SK-N-SH (cell line): ENCODE measurements around the gene OR52N1. TPM values are rescaled to one million over a fixed set of nuclear protein-coding genes. Genes with fewer than 3 reads are reported as not detected.

Experiments
- CTCF ChIA-PET: fragments of 300-600, 350-600 bp; formaldehyde crosslinking; extraction: SDS; loops from one replicate; lab custom pipeline; 2021; lab: Yijun Ruan, JAX
- POLR2A ChIA-PET: fragments of 350-600 bp; sonication (Branson Sonifier 250); formaldehyde crosslinking; extraction: SDS; loops from one replicate; lab custom pipeline; 2020; ENCODE audit warnings: antibody characterized with exemption, inconsistent platforms; lab: Yijun Ruan, JAX
- DNase-seq: peaks from one replicate; pipeline ENCODE4 v3.0.0; 2012
- H2AFZ ChIP-seq: fragments of 200-600 bp; sonication (generic); 2 replicates; pipeline ENCODE4 v1.8.1; 2016; ENCODE audit warnings: antibody characterized with exemption, mild to moderate bottlenecking, low read depth
- H3F3A ChIP-seq: fragments of 200-600 bp; sonication (generic); replicated peaks from 2 replicates; pipeline ENCODE3; 2016; ENCODE audit warnings: antibody characterized with exemption, mild to moderate bottlenecking; ENCODE audit not compliant: insufficient read depth
- H3K27ac ChIP-seq, 2 experiments: fragments of 200-500 bp in 1 of 2; fragments of 200-600 bp in 1 of 2; sonication (Bioruptor generic) in 1 of 2; sonication (generic), shearing (Covaris generic) in 1 of 2; 2 replicates each; pipeline versions ENCODE4 v1.5.1 to v1.6.1; 2014 to 2016; ENCODE audit warnings: low read depth in 2 of 2, inconsistent platforms in 1 of 2, low read length in 1 of 2, mild to moderate bottlenecking in 1 of 2, mixed read lengths in 1 of 2
- H3K27me3 ChIP-seq: fragments of 200-600 bp; sonication (generic), shearing (Covaris generic); 2 replicates; pipeline ENCODE4 v1.6.1; 2016; ENCODE audit warnings: mixed run types; ENCODE audit not compliant: insufficient read depth
- H3K36me3 ChIP-seq, 2 experiments: fragments of 200-500 bp in 1 of 2; fragments of 200-600 bp in 1 of 2; sonication (Bioruptor generic) in 1 of 2; sonication (generic) in 1 of 2; replicated peaks in 1 of 2; 2 replicates each; pipeline versions ENCODE3 to v1.5.1; 2014 to 2016; ENCODE audit warnings: low read length in 1 of 2, mild to moderate bottlenecking in 1 of 2; ENCODE audit not compliant: insufficient read depth in 2 of 2, control insufficient read depth in 1 of 2
- H3K4me1 ChIP-seq, 2 experiments: fragments of 200-500 bp in 1 of 2; fragments of 200-600 bp in 1 of 2; sonication (Bioruptor generic) in 1 of 2; sonication (generic), shearing (Covaris generic) in 1 of 2; 2 replicates each; pipeline versions ENCODE4 v1.5.1 to v1.6.1; 2014 to 2016; ENCODE audit warnings: low read depth in 1 of 2, low read length in 1 of 2, mixed run types in 1 of 2; ENCODE audit not compliant: insufficient read depth in 2 of 2, control insufficient read depth in 1 of 2
- H3K4me2 ChIP-seq: fragments of 200-600 bp; sonication (generic), shearing (Covaris generic); 2 replicates; pipeline ENCODE4 v1.6.1; 2017; ENCODE audit warnings: mixed run types
- H3K4me3 ChIP-seq, 2 experiments: fragments of 200-500 bp in 1 of 2; fragments of 200-600 bp in 1 of 2; sonication (Bioruptor generic) in 1 of 2; sonication (generic), shearing (Covaris generic) in 1 of 2; 2 replicates each; pipeline versions ENCODE4 v1.5.1 to v1.8.1; 2014 to 2016; ENCODE audit warnings: low read depth in 2 of 2, inconsistent platforms in 1 of 2, low read length in 1 of 2, mild to moderate bottlenecking in 1 of 2, mixed read lengths in 1 of 2, moderate library complexity in 1 of 2
- H3K79me2 ChIP-seq: fragments of 200-600 bp; sonication (generic); 2 replicates; pipeline ENCODE4 v1.8.1; 2017; ENCODE audit warnings: mild to moderate bottlenecking; ENCODE audit not compliant: insufficient read depth
- H3K9ac ChIP-seq: fragments of 200-600 bp; sonication (generic); 2 replicates; pipeline ENCODE4 v1.6.1; 2017; ENCODE audit warnings: mixed run types
- H3K9me2 ChIP-seq: fragments of 200-600 bp; sonication (generic); 2 replicates; pipeline ENCODE4 v1.6.1; 2017; ENCODE audit warnings: mixed run types
- H3K9me3 ChIP-seq: fragments of 200-600 bp; sonication (generic); 2 replicates; pipeline ENCODE4 v1.6.1; 2017; ENCODE audit warnings: mixed run types, mild to moderate bottlenecking, moderate library complexity
- H4K20me1 ChIP-seq: fragments of 200-600 bp; sonication (generic); 2 replicates; pipeline ENCODE4 v1.6.1; 2017; ENCODE audit warnings: mild to moderate bottlenecking, mixed run types; ENCODE audit not compliant: insufficient read depth
- CHD2 ChIP-seq: fragments of 150-350 bp; IDR thresholded peaks from 2 replicates; pipeline ENCODE4 v1.6.1; 2018; ENCODE audit warnings: low read length; ENCODE audit not compliant: partially characterized antibody
- ELF1 ChIP-seq: IDR thresholded peaks from 2 replicates; pipeline ENCODE4 v1.4.0; 2012
- EP300 ChIP-seq, 2 experiments: IDR thresholded peaks; 2 replicates each; pipeline versions ENCODE4 v1.4.0 to v1.6.1; 2012; ENCODE audit warnings: borderline replicate concordance in 1 of 2, low read depth in 1 of 2, low read length in 1 of 2
- EZH2phosphoT487 ChIP-seq: fragments of 200-600 bp; sonication (generic); IDR thresholded peaks from 2 replicates; pipeline ENCODE4 v1.6.1; 2017; ENCODE audit warnings: low read depth, mixed run types, mild to moderate bottlenecking, antibody characterized with exemption, moderate library complexity, borderline replicate concordance
- FOXM1 ChIP-seq: IDR thresholded peaks from 2 replicates; pipeline ENCODE4 v1.4.0; 2012; ENCODE audit warnings: low read depth, mild to moderate bottlenecking
- JUND ChIP-seq: IDR thresholded peaks from 2 replicates; pipeline ENCODE4 v1.4.0; 2012
- MEF2A ChIP-seq: IDR thresholded peaks from 2 replicates; pipeline ENCODE4 v1.4.0; 2012; ENCODE audit warnings: low read depth, borderline replicate concordance
- MXI1 ChIP-seq: IDR thresholded peaks from 2 replicates; pipeline ENCODE4 v1.6.1; 2012; ENCODE audit warnings: mild to moderate bottlenecking, low read depth, low read length, improper control_type of control experiment
- RAD21 ChIP-seq: IDR thresholded peaks from 2 replicates; pipeline ENCODE4 v1.6.1; 2012; ENCODE audit warnings: mild to moderate bottlenecking, low read length
- RFX5 ChIP-seq: IDR thresholded peaks from 2 replicates; pipeline ENCODE4 v1.6.1; 2012; ENCODE audit warnings: mild to moderate bottlenecking, improper control_type of control experiment, low read length
- RXRA ChIP-seq: IDR thresholded peaks from 2 replicates; pipeline ENCODE4 v1.4.0; 2012; ENCODE audit warnings: low read depth, mild to moderate bottlenecking, borderline replicate concordance
- SIN3A ChIP-seq: IDR thresholded peaks from 2 replicates; pipeline ENCODE4 v1.6.1; 2012; ENCODE audit warnings: low read depth, mild to moderate bottlenecking, low read length, moderate library complexity, borderline replicate concordance
- TCF12 ChIP-seq: IDR thresholded peaks from 2 replicates; pipeline ENCODE4 v1.4.0; 2012
- YY1 ChIP-seq: IDR thresholded peaks from 2 replicates; pipeline ENCODE4 v1.4.0; 2012; ENCODE audit warnings: low read depth, mild to moderate bottlenecking
- WGBS: methylation state at CpG from one replicate; pipeline ENCODE4 v1.1.6; 2017; ENCODE audit warnings: low lambda C conversion rate; 5-methylcytosine and 5-hydroxymethylcytosine counted together
- polyA plus RNA-seq, 3 experiments: library from polyadenylated mRNA; depleted of rRNA; stranded (reverse); fragments of >200 nt; gene quantifications; 2 replicates each; pipeline ENCODE4 v1.2.3, GENCODE V29; 2012
- TF ChIP-seq, protein P1 (sequence below): IDR thresholded peaks from 2 replicates; pipeline ENCODE4 v1.4.0; 2012; ENCODE audit warnings: low read depth, borderline replicate concordance
- TF ChIP-seq, protein P2 (sequence below): IDR thresholded peaks from 2 replicates; pipeline ENCODE4 v1.6.1; 2012; ENCODE audit warnings: mild to moderate bottlenecking, low read depth, low read length, moderate library complexity
- TF ChIP-seq, protein P3 (sequence below): fragments of 150-350 bp; IDR thresholded peaks from 2 replicates; pipeline ENCODE4 v1.6.1; 2017; ENCODE audit warnings: antibody characterized with exemption, low read length, low read depth, borderline replicate concordance
- TF ChIP-seq, protein P4 (sequence below): fragments of 200-600 bp; sonication (generic); IDR thresholded peaks from 2 replicates; pipeline ENCODE4 v1.6.1; 2017; ENCODE audit warnings: antibody characterized with exemption, mild to moderate bottlenecking, moderate library complexity
- TF ChIP-seq, protein P5 (sequence below): IDR thresholded peaks from 2 replicates; pipeline ENCODE4; 2012

Gene OR52N1
- polyA plus RNA-seq, 1 of the 3 experiments (the other 2 are of a cell fraction) = not detected

DNA sequence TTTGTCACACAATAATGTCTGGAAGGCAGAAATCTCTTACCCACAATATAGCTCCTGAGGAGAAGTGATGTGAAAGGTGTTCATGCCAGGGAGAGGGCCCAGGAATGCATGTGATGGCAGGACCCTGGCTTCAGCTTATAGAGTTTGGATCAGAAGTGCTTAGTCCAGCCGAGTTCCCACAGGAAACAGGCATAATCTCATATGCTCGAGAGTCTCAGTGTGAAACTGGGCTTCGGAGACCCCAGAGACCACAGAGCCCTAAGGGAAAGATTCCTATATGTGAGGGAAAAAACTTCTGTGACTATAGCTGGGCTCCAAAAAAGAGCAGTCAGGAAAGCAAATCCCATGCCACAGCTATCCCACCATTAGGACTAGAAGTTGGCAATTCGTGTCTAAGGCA lies 7.8 kb downstream of the OR52N1 start, which contains the start of gene OR52N5:
TSS of gene OR52N5 (minus strand) at position 101 of the 400 bp plus-strand sequence. CDS start 4,721 bp downstream, outside the sequence.
- H3K9me2 ChIP-seq = no peaks in the 10 kb centered on the region
- H3K27ac ChIP-seq = no peak within 1 kb of the TSS
- 6% methylated on average over 4 of the region's 4 CpGs for WGBS
- CTCF ChIA-PET = interaction anchor here (1.0 kb wide), 1 partner anchor 29 kb away, joined by 3 read pairs; the partner anchor contains the start of gene OR52N4
- no peak within 1 kb of the TSS for H2AFZ ChIP-seq
- H3F3A ChIP-seq = no peaks in the 10 kb centered on the region
- no peak within 1 kb of the TSS for H3K4me2 ChIP-seq
- POLR2A ChIA-PET = no interaction called here
- no peaks in the 10 kb centered on the region for H3K9me3 ChIP-seq
- H3K4me1 ChIP-seq = no peaks in the 10 kb centered on the region
- no peak within 1 kb of the TSS for H3K4me3 ChIP-seq
- TF ChIP-seq MEF2A = no peak
- TF ChIP-seq, protein P1, sequence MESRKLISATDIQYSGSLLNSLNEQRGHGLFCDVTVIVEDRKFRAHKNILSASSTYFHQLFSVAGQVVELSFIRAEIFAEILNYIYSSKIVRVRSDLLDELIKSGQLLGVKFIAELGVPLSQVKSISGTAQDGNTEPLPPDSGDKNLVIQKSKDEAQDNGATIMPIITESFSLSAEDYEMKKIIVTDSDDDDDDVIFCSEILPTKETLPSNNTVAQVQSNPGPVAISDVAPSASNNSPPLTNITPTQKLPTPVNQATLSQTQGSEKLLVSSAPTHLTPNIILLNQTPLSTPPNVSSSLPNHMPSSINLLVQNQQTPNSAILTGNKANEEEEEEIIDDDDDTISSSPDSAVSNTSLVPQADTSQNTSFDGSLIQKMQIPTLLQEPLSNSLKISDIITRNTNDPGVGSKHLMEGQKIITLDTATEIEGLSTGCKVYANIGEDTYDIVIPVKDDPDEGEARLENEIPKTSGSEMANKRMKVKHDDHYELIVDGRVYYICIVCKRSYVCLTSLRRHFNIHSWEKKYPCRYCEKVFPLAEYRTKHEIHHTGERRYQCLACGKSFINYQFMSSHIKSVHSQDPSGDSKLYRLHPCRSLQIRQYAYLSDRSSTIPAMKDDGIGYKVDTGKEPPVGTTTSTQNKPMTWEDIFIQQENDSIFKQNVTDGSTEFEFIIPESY = no peak
- TF ChIP-seq ELF1 = no peak
- TF ChIP-seq EZH2phosphoT487 = no peak
- TF ChIP-seq MXI1 = no peak
- TF ChIP-seq TCF12 = no peak
- TF ChIP-seq, protein P2, sequence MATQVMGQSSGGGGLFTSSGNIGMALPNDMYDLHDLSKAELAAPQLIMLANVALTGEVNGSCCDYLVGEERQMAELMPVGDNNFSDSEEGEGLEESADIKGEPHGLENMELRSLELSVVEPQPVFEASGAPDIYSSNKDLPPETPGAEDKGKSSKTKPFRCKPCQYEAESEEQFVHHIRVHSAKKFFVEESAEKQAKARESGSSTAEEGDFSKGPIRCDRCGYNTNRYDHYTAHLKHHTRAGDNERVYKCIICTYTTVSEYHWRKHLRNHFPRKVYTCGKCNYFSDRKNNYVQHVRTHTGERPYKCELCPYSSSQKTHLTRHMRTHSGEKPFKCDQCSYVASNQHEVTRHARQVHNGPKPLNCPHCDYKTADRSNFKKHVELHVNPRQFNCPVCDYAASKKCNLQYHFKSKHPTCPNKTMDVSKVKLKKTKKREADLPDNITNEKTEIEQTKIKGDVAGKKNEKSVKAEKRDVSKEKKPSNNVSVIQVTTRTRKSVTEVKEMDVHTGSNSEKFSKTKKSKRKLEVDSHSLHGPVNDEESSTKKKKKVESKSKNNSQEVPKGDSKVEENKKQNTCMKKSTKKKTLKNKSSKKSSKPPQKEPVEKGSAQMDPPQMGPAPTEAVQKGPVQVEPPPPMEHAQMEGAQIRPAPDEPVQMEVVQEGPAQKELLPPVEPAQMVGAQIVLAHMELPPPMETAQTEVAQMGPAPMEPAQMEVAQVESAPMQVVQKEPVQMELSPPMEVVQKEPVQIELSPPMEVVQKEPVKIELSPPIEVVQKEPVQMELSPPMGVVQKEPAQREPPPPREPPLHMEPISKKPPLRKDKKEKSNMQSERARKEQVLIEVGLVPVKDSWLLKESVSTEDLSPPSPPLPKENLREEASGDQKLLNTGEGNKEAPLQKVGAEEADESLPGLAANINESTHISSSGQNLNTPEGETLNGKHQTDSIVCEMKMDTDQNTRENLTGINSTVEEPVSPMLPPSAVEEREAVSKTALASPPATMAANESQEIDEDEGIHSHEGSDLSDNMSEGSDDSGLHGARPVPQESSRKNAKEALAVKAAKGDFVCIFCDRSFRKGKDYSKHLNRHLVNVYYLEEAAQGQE = no peak
- TF ChIP-seq, protein P3, sequence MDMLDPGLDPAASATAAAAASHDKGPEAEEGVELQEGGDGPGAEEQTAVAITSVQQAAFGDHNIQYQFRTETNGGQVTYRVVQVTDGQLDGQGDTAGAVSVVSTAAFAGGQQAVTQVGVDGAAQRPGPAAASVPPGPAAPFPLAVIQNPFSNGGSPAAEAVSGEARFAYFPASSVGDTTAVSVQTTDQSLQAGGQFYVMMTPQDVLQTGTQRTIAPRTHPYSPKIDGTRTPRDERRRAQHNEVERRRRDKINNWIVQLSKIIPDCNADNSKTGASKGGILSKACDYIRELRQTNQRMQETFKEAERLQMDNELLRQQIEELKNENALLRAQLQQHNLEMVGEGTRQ = no peak
- TF ChIP-seq, protein P4, sequence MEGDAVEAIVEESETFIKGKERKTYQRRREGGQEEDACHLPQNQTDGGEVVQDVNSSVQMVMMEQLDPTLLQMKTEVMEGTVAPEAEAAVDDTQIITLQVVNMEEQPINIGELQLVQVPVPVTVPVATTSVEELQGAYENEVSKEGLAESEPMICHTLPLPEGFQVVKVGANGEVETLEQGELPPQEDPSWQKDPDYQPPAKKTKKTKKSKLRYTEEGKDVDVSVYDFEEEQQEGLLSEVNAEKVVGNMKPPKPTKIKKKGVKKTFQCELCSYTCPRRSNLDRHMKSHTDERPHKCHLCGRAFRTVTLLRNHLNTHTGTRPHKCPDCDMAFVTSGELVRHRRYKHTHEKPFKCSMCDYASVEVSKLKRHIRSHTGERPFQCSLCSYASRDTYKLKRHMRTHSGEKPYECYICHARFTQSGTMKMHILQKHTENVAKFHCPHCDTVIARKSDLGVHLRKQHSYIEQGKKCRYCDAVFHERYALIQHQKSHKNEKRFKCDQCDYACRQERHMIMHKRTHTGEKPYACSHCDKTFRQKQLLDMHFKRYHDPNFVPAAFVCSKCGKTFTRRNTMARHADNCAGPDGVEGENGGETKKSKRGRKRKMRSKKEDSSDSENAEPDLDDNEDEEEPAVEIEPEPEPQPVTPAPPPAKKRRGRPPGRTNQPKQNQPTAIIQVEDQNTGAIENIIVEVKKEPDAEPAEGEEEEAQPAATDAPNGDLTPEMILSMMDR = no peak
- TF ChIP-seq RXRA = no peak
- TF ChIP-seq EP300 (IDR thresholded peaks at IDR 0.05; ENCODE audit: borderline replicate concordance in 1 of 2, low read depth in 1 of 2, low read length in 1 of 2) = no peak
- no peak for TF ChIP-seq FOXM1
- TF ChIP-seq JUND = no peak
- no peak for TF ChIP-seq RFX5
- no peak for TF ChIP-seq RAD21
- TF ChIP-seq SIN3A = no peak
- TF ChIP-seq YY1 = no peak
- TF ChIP-seq CHD2 = no peak
- TF ChIP-seq, protein P5, sequence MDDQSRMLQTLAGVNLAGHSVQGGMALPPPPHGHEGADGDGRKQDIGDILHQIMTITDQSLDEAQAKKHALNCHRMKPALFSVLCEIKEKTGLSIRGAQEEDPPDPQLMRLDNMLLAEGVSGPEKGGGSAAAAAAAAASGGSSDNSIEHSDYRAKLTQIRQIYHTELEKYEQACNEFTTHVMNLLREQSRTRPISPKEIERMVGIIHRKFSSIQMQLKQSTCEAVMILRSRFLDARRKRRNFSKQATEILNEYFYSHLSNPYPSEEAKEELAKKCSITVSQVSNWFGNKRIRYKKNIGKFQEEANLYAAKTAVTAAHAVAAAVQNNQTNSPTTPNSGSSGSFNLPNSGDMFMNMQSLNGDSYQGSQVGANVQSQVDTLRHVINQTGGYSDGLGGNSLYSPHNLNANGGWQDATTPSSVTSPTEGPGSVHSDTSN = no peak
- H4K20me1 ChIP-seq = no peaks in the 10 kb centered on the region
- no peaks in the 10 kb centered on the region for H3K36me3 ChIP-seq
- H3K9ac ChIP-seq = no peak within 1 kb of the TSS
- H3K79me2 ChIP-seq = no peaks in the 10 kb centered on the region
- DNase-seq = no peak
- no peaks in the 10 kb centered on the region for H3K27me3 ChIP-seq
